Stimulated activated CD4-positive, alpha-beta T cell treated with anti-CD3 and anti-CD28 coated beads, Interleukin-4, amount 100 ng/mL, for 4 hours (primary cell): ENCODE data around the gene KLHDC8A.
"Not testable (repeated sequence)": the region's sequence is repeated elsewhere in the genome, so short reads cannot be mapped to it uniquely, and the experiment has no call there.

Experiments
- DNase-seq, 2 experiments: peaks; one replicate each; pipeline ENCODE4 v3.0.0-alpha.2; 2020

Gene KLHDC8A

DNA sequence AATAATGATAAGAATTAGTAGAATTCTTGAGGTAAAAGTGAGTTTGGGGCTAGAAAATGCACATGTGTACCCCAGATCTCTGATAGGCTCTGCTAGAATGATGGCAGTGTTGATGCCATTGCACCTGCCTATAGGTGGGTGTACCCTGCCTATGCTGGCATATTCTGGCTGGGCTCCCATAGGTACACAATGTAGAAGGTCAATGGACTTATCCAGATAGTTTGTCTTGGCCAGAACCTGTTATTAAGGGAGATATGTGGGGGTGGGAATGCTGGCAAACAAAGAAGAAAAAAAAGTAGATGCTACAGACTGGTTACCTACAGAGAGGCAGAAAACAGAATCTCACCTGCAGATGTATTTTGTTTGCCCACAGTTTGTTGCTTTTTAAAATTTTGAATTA is 14.1 kb upstream of the KLHDC8A start:
- DNase-seq, result no peak

DNA sequence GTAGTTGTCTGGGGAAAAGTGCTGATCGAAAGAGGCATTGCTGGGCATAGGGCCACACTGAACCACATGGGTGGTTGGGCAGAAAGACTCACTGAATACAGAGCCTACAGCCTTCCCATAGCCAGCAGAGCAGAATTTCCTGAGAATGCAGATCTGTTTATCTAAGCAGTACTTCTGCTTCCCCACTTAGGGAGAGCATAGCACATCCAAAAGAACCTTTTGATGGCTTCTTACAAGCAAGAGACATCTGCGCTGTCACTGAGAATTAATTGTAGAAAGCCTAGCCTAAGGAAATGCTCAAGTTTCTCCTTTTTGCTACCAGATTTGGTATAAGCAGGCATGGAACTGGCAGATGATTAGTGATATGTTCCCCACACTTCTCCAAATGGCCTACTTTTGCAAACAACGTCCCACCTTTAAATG is 13.0 kb upstream of the KLHDC8A start:
- no peak for DNase-seq

DNA sequence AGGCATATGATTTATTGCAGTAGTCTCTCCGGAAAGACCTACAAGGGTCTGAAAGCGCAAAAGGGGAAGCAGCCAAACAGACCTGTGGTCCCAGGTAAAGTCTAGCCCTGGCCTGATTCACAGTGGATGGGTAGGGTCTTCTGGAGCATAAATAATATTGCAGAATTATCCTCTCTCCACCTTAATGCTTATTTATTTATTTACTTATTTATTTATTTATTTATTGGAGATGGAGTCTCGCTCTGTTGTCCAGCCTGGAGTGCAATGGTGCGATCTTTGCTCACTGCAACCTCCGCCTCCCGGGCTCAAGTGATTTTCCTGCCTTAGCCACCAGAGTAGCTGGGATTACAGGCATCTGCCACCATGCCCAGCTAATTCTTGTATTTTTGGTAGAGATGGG is 11.8 kb upstream of the KLHDC8A start:
- no peak for DNase-seq

DNA sequence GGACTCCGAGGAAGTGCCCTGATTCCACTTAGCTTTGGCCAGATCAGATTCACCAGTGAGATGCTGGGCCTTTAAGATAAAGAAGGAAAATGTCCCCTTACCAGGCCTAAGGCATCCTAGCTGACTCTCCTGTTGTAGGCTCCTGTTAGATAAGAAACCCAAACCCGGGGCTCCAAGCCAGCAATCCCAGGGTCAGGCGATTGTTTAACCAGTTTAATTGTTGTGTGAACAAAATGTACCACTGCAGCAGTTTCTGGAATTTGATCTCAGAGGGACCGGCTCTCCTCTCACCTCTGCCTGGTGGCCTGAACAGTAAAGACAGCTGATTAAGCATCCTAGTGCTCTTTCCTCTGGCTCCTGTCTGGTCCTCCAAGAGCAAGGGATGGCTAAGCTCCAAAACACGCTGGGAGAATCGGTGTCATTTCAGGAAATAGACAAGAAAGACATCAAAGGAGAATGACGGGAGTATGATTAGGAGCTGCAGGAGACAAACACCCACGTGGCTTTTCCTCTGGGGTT is 9.3 kb upstream of the KLHDC8A start:
- DNase-seq, result no peak

DNA sequence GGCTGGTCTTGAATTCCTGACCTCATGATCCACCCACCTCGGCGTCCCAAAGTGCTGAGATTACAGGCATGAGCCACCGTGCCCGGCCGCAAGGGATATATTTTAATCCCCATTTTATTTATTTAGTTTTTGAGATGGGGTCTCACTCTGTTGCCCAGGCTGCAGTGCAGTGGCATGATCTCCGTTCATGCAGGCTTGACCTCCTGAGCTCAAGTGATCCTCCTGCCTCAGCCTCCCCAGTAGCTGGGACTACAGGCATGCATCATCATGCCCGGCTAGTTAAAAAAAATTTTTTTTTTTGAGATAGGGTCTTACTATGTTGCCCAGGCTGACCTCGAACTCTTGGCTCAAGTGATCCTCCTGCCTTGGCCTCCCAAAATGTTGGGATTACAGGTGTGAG is 8.4 kb upstream of the KLHDC8A start:
- DNase-seq, result not testable (repeated sequence)

DNA sequence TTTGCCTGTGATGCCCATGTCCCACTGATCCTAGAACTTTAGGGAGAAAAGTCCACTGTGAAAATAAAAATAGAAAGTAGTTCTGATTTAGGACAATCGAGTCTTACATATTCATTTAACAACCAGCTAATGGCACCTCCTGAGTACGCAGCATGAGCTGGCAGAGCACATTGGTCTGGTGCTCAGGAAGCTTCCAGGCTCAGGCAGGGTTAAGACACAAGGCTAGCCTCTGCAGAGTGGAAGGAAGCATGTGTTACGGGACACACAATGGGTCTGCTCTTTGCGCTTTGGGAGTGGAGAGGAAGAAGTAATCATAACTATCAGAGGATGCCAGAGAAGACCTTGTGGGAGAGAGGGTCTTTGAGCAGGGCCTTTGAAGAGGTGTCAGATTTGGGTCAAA is 4.2 kb upstream of the KLHDC8A start:
- no peak for DNase-seq

DNA sequence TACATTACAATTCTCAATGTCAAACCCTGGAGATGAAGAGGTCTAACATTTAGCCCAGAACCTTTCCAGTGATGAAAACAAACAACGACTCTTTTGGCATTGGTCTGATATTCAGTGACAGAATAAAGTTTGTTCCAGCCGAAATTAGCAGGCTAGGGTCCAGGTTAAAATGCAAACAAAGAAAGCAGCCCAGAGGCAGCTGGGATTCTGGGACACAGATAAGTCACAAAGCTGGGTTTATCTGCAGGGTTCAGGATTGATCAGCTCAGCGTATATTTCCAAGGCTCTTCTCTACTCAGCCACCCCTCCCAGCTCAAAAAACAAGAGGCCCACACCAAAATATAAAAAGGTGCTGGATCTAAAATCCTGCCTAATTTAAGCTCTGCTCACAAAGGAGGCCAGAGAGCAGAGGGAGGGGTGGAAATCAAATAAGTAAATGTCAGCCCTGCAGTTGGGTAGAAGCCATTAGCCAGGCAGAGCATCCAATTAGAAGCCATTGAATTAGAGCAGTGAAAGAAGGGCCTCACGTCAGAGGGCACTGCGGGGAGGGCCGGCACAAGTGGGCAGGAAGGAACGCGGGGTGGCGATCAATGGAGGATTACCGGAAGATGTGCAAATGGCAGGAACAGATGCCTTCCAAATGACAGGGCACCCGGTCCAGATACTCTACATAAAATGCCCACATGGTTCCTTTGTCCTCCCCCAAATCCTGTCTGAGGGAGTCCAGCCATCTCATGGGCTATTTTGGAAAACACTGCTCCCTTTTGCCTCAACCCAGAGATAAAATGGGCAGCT is 3.2 kb upstream of the KLHDC8A start:
- no peak for DNase-seq

DNA sequence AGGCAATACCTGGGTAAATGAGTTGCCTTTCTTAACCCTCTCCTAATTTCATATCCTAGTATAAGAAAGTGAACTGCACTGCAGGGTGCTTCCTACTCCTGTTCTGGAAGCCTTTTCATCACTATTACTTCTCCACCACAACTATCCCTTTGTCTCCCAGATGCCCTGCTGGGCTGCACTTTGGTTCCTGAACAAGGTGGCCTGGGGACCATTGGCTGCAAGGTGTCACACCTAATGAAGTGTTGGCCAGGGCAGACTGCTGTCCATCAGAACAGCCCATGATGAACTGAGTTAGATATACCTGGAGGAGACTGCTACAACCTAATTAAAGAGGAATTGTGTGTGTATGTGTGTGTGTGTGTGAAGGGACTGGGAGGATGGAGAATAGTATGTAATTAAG is 1.9 kb upstream of the KLHDC8A start:
- no peak for DNase-seq

DNA sequence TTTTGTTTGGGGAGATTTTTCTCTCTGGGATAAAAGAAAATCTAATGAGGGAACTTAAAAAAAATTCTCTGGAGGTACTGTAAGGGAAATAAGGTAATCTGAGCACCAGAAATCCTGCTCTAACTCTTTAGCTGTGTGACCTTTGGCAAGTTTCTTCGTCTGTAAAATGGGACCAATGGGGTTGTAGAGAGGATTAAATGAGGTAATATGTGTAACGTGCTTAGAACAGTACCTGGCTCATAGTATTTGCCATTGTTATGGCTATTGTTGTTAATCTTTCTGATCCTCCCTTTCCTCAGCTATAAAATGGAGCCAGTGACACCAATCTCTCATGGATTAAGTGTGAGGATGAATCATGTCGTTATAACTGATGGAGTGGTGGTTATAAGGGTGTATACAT is 845 bp upstream of the KLHDC8A start:
- no peak for DNase-seq

DNA sequence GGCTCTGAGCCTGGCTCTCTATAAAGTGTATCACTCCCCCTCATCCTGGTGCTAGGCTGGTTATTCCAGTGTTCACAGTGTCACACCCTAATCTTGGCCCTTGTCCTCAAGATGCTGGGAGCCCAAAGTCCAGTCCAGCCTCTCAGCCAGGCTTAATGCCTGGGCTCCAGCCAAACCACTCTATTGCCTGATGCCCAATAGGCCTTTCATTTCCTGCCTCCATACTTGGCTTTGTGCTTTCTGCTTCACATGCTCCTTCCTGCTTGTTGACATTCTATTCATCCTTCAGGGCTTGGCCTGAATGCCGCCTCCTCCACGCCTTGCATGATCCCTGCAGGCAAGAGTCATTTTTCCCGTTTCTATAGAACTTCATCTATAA is 1.7 kb downstream of the KLHDC8A start:
- no peak for DNase-seq

DNA sequence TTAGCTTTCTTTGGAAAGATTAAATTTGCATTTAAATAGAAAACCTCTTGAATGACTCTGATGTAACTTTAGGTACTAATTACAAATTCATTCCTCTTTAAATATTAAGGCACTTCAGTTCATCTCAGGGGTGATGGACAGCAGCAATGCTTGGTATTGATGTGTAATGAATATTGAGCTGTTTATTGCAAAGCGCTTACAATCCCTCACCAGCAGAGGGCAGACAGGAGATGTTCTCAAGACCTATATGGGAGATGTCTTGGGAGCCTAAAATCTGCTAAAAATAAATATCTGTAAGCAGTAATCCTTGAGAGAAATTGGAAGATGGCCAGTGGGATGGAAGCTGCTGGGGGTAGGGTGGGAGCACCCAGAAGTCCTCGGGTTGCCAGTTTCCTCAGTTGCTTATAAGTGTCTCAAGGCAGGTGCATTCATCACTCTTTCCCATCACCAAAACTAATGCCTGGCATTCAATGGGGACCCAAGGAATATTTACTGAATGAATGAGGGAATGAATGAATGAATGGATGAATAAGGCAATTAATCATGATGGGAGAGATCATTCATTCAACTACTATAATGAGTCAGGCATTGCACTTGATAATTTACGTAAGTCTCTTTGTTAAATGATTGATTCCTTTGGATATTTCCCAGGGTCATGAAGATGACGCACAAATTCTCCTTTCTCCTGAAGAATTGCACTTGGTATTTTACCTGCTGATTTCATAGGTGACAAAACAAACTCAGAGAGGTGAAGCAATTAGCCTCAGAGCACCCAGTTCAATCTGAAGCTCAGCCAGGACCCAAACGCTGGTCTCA is 2.3 kb downstream of the KLHDC8A start:
- DNase-seq, result peak; percentile 43 to 44

DNA sequence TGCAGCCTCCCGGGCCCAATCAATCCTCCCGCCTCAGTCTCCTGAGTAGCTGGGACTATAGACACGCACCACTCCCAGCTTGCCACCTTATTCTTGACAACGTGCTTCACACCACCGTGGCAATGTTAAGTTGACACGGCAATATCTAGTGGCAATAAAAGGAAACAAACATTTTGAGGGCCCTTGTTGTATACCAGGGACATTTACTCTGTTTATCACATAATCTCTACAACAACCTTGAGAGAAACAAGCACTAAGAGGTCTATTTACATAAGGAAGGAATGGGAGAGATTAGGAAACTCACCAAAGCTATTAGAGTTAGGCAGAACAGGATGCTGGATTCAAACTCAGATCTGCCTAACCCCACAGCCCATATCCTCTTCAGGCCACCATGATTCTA is 3.1 kb downstream of the KLHDC8A start:
- no peak for DNase-seq

DNA sequence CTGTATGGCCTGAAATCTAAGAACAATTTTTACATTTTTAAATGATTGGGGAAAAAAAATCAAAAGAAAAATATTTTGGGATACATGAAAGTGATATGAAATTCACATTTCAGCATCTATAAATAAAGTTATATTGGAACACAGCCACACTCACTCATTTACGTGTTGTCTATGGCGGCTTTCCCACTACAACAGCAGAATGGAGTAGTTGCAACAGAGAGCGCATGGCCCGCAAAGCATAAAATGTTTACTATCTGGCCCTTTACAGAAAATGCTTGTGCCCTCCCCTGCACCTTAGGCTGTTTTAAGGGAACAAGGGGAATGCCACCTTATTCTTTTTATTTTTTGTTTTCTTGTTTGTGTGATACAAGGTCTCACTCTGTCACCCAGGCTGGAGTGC is 3.5 kb downstream of the KLHDC8A start:
- no peak for DNase-seq

DNA sequence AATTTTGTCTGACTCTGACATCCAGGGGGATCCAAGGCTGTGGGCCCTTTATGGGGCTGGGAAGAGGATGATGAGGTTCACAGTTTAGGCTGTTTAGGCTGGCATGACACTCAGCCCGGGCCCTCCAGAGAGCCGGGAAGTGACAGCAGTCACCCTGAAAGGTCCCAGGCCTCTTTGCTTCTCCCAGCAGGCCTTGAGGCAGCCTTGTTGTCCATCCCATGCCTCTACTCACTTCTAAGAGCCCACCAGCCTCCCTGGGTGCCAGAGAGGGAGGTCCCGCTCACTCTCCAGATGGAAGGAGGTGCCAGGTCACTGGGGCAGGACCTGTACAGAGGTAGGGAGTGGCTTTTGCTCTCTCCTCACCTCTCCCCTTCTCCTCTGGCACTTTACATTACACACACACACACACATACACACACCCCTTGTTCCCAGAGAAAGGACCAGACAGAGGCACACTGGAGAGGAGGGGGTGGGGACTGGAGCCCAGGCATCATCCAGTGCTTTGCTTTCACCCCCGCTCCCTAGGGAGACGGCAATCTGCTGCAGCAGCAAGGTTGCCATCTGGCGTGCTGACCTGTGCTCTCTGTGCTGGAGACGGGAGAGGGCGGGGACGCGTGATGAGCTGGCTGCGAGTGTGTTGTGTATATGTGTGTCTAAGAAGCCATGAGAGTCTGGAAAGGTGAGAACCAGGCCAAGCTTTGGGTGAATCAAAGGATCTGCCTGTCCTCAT is 4.6 kb downstream of the KLHDC8A start:
- no peak for DNase-seq

DNA sequence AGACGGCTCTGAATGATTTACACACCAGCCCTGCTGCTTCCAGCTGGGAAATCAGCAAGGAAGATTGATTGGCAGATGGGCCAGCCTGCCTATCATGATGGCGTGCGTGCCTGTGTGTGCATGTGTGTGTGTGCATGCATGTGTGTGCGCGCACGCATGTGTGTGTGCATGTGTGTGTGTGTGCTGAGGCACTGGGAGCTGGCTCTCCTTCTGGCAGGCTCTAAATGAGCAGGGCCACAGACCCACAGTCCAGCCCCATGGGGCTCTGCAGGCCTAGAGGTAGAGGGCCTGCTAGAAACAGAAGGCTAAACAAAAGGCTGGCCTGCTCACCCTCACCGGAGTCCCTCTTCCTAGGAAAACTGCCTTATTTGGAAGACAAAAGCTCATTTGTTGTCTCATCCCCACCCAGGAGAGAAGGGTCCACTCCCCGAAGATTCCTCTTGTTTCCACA is 6.0 kb downstream of the KLHDC8A start:
- DNase-seq, result no peak

DNA sequence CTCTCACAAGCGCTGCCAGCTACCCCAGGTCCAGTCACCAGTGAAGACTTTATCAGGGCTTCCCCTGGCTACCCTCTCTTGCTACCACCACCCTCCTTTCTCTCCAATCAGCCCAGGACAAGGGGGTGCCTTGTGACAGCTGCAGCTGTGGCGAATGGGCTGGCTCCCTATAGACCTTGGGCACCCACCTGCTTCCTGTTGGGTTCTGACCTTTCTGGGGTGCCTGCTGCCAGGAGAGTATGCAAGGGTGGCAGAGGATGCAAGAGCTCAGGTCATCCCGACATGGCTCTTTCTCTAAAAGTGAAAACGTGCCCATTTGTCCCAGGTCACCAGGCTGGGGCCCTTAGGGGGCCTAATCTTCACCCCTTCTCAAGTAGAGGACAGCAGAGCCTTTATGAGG is 6.6 kb downstream of the KLHDC8A start:
- DNase-seq, result no peak

DNA sequence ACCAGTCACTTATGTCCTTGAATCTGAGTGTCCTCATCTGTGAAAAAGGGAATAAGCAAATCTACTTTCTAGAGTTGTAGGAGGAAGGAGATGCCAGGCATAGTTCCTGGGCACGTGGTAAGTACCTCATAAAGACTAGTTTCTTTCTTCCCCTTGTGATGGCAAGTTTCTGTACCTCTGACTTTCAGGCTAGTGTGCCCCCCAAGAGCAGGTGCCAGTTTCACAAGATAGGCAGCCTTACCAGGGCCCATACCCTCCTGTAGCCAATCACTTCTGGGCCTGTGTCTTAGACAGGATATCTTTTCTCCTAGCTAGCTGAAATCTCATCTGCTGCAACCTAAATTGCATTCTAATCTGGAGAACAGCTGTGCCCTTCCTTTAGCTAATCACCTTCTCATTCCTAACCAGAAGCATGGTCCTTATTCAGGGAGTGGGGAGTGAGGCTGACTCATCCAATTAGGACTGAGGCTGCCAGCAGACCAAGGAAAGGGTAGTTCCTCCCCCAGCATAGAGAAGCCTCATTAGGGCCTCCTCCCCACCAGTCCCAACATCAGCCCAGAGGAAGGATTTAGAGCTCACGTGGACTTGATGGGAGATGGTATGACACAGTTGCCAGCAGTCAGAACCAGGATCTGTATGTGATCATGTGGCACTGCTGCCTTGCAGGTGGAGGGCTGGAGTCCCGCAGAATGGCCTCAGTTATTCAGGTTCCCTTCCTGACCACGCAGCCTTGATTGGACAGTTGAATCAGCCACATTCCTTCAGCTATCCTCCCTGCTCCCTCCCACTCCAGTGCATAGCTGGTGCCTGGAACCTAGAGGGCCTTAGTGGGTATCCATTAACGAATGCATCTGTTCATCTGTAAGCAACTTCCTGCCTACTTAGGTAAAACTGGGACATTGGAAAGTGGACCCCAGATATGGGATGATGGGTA is 7.9 kb downstream of the KLHDC8A start:
- no peak for DNase-seq

DNA sequence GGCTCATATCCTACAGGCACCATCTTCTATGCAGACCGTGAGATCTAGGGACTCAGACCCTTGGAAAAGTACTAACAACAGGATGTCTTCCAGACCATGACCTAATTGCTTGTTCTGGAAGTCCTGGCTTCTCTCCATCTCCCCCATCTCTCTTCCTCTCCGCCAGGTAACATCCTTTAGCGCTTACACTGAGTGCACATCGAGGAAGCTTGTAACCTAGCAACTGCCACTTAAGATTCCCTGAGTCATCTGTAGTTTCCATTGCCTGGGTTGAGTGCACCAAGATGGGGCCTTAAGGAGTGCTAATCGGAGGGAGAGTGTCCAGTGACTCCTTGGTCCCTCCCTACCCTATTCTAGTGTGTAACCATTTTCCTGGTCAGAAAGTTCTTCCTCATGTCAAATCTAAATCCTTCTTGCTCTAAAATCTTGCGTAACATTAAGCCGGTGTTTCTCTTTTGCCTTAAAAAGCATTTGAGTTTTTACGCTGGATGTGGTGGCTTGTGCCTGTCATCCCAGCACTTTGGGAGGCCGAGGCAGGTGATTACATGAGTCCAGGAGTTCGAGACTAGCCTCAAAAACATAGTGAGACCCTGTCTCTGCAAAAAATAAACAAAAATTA is 9.7 kb downstream of the KLHDC8A start:
- no peak for DNase-seq

DNA sequence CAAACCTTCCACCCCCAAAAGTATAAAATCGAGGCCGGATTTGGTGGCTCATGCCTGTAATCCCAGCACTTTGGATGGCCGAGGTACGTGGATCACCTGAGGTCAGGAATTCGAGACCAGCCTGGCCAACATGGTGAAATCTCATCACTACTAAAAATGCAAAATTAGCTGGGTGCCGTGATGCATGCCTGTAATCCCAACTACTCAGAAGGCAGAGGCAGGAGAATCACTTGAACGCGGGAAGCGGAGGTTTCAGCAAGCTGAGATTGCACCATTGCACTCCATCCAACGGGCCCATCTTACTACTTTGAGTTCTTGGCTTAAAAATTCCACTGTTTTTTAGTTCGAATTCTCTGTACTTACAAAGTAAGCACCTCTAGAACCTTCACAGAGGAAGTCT is 11.0 kb downstream of the KLHDC8A start:
- no peak for DNase-seq

DNA sequence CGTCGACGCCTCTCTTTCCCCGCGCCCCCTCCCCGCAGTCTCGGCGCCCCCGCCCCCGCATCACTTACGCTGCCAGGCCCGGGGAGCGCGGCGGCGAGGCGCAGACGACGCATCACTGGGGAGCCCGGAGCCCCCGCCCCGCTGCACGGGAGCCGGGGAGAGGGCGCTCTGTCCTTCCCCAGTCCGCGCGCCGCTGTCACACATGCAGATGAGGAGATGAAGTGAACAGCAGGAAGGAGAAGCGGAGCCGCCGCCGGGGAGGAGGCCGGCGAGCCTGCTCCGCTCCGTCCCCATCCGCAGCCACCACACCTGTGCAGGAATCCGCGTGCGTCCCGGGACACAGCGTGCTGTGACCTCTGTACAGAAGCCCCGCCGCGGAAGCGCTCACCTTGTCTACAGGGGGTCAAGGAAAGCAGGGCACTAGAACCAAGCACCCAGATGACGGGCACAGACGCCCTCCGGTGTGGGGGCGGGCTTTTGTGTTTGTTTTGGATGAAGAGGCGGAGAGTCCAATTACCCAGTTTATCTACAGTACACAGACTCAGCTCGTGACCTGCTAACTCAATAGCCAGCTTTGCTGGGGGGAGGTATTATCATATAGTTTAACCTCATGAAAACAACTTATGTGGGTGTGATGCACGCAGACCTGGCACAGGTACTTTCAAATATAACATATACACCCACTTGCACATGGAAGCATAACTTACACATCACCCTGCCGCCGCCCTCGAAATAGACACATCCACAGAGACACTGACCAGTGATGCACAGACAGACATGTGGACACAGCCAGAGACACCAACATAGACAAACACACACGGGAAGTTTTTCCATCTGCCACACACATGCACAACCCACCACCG is 12.4 kb downstream of the KLHDC8A start:
- peak; percentile 56 to 66 for DNase-seq
